Neuron (in vitro differentiated cells): Measurements from ENCODE around the gene NR0B2.

Experiments used
- H2AFZ ChIP-seq: one replicate; pipeline ENCODE4 v1.6.1; 2013; ENCODE audit warnings: low read depth, mild to moderate bottlenecking, inconsistent platforms, low read length, moderate library complexity
- H3K27me3 ChIP-seq: one replicate; pipeline ENCODE4 v1.6.1; 2013; ENCODE audit warnings: low read length; ENCODE audit not compliant: insufficient read depth
- H3K36me3 ChIP-seq: one replicate; pipeline ENCODE4 v1.6.1; 2013; ENCODE audit warnings: low read length; ENCODE audit not compliant: insufficient read depth
- H3K4me1 ChIP-seq: one replicate; pipeline ENCODE4 v1.6.1; 2013; ENCODE audit warnings: low read length; ENCODE audit not compliant: insufficient read depth
- H3K4me3 ChIP-seq: 2 replicates; pipeline ENCODE4 v1.5.1; 2013; ENCODE audit warnings: mild to moderate bottlenecking, low read length, moderate library complexity
- H3K9me3 ChIP-seq: one replicate; pipeline ENCODE4 v1.6.1; 2013; ENCODE audit warnings: low read length

Gene NR0B2

GRCh38 chr1:26864610-26865480 lies 48.9 kb downstream of the NR0B2 start:
- peaks cover 9% of the 10 kb centered on the region for H3K4me1 ChIP-seq
- H3K9me3 ChIP-seq, result no peaks in the 10 kb centered on the region
- no peaks in the 10 kb centered on the region for H3K27me3 ChIP-seq
- peak overlapping the region; percentile 77 for H2AFZ ChIP-seq
- H3K4me3 ChIP-seq, result peak overlapping the region; percentile 74
- H3K36me3 ChIP-seq, result no peaks in the 10 kb centered on the region

GRCh38 chr1:26863685-26864077 lies 50.1 kb downstream of the NR0B2 start:
- Histone ChIP-seq H3K4me1 (peaks cover 9% of the 10 kb centered on the region), H3K27me3 (no peaks in the 10 kb centered on the region), H3K9me3 (no peaks in the 10 kb centered on the region), H2AFZ (no peak overlapping the region), H3K36me3 (no peaks in the 10 kb centered on the region), H3K4me3 (peak overlapping the region; percentile 74)

GRCh38 chr1:26862781-26863684 lies 50.7 kb downstream of the NR0B2 start, which contains the start of gene SFN:
Gene SFN (plus strand): TSS chr1:26863149. CDS start chr1:26863213, 64 bp downstream.
- Histone ChIP-seq H2AFZ (peak within 1 kb of the TSS; percentile 66), H3K4me3 (peak within 1 kb of the TSS; percentile 74), H3K36me3 (no peaks in the 10 kb centered on the region), H3K27me3 (no peaks in the 10 kb centered on the region), H3K9me3 (no peaks in the 10 kb centered on the region), H3K4me1 (peaks cover 9% of the 10 kb centered on the region)

- Histone ChIP-seq H3K27me3 (no peaks in the 10 kb centered on the region), H3K4me3 (no peak overlapping the region), H2AFZ (no peak overlapping the region), H3K9me3 (no peaks in the 10 kb centered on the region), H3K4me1 (peaks cover 9% of the 10 kb centered on the region), H3K36me3 (no peaks in the 10 kb centered on the region)
Observed at GRCh38 chr1:26861889-26862378, 51.8 kb downstream of the NR0B2 start.
